NCI-H345 (cell line): ENCODE data around the gene KIF4A.

Source experiments
- DNase-seq: peaks from one replicate; lab custom pipeline; 2025; lab: John Stamatoyannopoulos, UW

Gene KIF4A

GRCh38 chrX:70437921-70438665 is 148.2 kb downstream of the KIF4A start:
- DNase-seq: no peak

- DNase-seq: no peak
Observed at GRCh38 chrX:70439016-70439415, 149.1 kb downstream of the KIF4A start.

GRCh38 chrX:70442224-70442623 is 152.3 kb downstream of the KIF4A start:
- DNase-seq: no peak

DNA sequence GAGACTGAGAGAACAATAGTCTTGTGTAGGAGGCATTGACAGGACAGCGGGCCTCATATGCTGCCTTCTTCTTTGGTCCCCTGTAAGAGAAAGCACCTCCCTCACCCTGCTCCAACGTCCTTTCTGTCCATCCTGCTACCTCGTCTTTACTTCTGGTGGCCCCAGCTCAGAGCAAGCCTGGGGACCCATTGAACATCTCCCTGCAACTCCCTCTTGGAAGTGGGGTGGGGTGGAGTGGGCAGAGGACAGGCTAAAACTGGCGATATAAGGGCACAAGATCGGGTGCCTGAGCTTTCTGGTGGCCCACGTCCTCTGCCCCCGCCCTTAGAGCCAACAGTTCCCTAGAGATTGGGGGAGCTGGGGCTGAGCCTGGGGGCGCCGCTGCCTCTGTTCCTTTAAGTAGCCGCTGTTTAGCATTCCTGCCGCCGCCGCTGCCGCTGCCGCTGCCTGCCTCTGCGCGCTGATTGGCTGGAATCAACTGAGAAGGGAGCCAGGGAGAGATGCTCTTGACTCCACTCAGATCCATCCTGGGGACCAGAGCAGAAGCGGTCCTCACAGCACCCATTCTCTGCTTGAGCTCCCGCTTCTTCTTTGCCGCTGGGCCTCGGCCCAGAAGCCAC is 154.5 kb downstream of the KIF4A start, which contains the start of gene DLG3:
TSS of gene DLG3 (plus strand) at position 510 of the 620 bp plus-strand sequence. CDS start 367 bp downstream, outside the sequence.
- peak; percentile 66 for DNase-seq

DNA sequence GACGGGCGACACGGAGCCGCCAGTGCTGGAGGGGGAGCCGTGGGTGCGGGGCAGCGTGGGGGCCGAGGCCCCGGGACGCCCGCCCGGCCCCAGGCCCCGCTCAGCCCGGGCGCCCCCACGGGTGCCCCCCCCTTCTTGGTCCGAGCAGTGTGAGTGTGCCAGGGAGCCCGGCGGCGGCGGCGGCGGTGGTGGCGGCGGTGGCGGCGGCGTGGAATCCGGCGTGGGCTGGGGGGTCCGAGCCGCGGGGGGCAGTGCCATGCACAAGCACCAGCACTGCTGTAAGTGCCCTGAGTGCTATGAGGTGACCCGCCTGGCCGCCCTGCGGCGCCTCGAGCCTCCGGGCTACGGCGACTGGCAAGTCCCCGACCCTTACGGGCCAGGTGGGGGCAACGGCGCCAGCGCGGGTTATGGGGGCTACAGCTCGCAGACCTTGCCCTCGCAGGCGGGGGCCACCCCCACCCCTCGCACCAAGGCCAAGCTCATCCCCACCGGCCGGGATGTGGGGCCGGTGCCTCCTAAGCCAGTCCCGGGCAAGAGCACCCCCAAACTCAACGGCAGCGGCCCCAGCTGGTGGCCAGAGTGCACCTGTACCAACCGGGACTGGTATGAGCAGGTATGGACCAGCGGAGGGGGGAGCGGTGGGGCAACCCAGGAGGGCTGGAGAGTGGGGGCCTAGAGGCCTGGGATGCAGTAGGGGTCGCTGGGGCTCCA is 155.2 kb downstream of the KIF4A start:
- no peak for DNase-seq

- no peak for DNase-seq
Observed at GRCh38 chrX:70445951-70446350, 156.0 kb downstream of the KIF4A start.

DNA sequence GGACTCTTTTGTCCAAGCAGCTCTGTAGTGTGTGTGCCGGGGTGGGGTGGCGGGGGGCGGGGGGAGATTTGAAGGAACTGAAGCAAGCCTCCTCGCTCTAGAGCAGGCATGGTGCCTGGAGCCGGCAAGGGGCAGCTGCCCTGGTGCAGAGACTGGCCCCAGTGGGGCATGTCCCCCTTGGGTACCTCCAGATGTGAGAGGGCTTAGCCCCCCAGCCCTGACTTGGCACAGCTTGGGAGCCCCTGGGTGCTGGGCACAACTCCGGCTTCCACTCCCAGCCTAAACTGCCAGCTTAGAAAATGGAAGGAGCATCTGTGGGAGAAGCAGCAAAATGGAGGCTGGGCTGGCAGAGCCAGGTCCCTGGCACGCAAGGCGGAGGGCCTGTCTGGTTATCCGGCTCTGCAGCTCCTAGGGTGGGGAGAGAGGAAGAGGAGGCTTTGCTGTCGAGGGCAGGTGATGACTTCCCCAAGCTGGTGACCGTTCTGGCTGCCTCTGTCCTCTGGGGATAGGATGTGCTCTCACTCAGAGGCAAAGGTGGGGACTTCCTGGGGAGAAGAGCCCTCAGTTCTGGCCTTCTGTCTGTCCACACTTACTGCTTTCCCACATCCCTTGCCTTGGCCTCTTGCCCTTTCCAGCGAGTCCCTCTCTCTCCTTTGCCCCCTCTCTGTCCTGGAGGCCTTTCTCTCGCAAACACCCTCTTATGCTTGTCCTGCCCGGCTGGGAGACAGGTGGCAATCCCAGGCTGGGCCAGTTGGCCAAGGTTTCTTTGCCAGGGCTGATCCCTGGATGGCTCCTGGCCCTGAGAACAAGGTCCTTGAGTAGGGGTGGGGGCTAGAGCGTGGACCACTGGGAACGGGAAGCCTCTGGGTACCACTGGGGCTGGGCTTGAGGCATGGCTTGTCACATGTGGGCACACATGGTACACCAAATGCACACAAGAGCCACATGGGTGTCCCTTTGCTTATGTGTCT is 156.8 kb downstream of the KIF4A start:
- no peak for DNase-seq

GRCh38 chrX:70449457-70449966 is 159.6 kb downstream of the KIF4A start:
- DNase-seq: no peak

- peak; percentile 58 for DNase-seq
Observed at GRCh38 chrX:70452143-70452733, 162.3 kb downstream of the KIF4A start.

GRCh38 chrX:70453024-70453618 is 163.2 kb downstream of the KIF4A start:
- no peak for DNase-seq

- peak; percentile 97 for DNase-seq
Observed at GRCh38 chrX:70454441-70455365, 164.8 kb downstream of the KIF4A start.

DNA sequence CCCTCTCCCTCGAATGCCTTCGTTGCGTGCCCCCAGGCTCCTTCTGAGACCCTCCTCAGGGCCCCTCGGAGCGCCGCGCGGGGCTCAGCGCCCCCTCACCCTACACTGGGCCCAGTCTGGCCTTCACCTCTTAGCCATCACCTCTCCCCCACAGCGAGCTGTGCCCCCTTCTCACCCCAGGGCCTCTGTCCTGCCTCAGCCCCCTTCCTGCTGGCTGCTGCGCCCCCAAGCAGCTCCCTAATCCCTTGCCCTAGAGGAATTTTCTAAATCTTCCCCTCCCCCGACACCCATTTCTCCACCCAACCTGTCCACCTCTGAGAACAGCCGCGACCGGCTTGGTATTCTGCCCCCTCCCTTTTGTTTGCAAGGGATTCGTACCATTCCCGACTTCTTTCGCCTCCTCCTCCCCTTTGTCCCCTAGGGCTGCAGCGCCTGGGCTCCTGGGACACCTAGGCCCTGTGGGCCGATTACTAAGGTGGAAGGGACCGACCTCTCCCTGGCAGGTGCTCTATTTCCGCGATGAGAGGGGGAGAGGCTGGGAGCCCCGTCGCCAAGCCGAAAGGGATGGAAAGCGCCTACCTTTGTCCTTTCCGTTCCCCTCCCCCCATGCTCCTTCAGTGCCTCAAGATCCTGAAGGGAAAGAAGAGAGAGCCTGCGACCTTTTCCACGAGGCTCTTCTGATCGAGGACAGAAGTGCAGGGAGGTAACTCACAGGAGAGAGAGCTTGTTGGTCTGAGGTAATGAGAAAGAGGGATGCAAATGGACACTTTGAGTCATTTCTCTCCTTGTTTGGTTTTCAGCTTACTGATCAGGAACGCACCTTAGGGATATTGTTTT is 165.7 kb downstream of the KIF4A start:
- no peak for DNase-seq

- DNase-seq: no peak
Observed at GRCh38 chrX:70456256-70456655, 166.4 kb downstream of the KIF4A start.

DNA sequence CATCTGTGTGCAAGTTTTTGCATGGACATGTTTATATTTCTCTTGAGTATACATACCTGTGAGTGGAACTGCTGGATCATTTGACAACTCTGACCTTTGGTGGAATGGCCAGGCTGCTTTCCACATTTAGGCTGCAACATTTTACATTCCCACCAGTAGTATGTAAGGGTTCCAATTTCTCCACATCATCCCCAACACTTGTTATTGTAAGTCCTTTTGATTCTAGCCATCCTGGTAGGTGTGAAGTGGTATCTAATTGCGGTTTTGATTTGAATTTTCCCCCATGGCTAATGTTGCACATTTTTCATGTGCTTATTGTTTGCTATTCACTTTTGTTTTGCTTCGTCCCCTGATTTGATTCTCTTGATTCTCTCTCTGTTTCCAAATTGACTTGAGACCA is 171.1 kb downstream of the KIF4A start:
- DNase-seq: no peak

DNA sequence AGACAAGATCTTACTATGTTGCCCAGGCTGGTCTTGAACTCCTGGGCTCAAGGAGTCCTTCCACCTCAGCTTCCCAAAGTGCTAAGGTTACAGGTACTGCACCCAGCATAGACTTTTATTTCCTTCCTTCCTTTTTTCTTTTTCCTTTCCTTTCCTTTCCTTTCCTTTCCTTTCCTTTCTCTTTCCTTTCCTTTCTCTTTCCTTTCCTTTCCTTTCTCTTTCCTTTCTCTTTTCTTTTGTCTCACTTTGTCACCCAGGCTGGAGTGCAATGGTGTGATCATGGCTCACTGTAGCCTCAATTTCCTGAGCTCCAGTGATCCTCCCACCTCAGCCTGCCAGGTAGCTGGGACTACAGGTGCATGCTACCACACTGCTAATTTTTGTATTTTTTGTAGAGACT is 174.1 kb downstream of the KIF4A start:
- DNase-seq: no peak

GRCh38 chrX:70466968-70467367 is 177.1 kb downstream of the KIF4A start:
- DNase-seq: no peak

DNA sequence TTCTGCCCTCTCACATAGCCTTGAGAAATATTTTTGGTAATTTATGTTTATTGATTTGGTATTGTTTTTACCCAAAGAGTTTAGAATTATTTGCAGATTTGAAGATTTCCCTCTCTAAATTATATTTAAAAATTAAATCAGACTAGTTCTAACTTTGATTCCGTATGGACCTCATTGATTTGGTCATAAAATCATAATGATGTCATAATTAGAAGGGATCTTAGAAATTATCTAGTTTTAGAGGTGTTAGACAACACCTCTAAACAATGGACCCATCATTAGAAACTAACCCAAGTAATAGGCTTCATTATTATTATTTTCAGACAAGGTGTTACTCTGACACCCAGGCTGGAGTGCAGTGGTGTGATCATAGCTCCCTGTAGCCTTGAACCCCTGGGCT is 178.8 kb downstream of the KIF4A start:
- no peak for DNase-seq
